Tibial artery (tissue), 4 donors: ENCODE data around the gene PRKAR1B.

ENCODE experiments used
- DNase-seq, 2 donors: peaks; one replicate each; pipeline ENCODE4 v3.0.0-alpha.2; 2019
- H3K27ac ChIP-seq, 2 donors: fragments of 200-600 bp; sonication (generic) in 1 of 2; 1 replicate in 1 of 2; 2 replicates in 1 of 2; pipeline ENCODE4 v1.5.1; 2018 to 2019; ENCODE audit warnings: mild to moderate bottlenecking in 1 of 2
- H3K27me3 ChIP-seq, 2 donors: fragments of 200-600 bp; sonication (generic) in 1 of 2; one replicate each; pipeline versions ENCODE4 v1.5.1 to v1.6.0; 2016 to 2019
- H3K36me3 ChIP-seq, 3 donors: fragments of 200-600 bp; sonication (generic) in 2 of 3; one replicate each; pipeline ENCODE4 v1.5.1; 2016 to 2019; ENCODE audit warnings: mild to moderate bottlenecking in 2 of 3
- H3K4me1 ChIP-seq, 4 donors: fragments of 200-600 bp; sonication (generic) in 2 of 4; 1 replicate in 3 of 4; 2 replicates in 1 of 4; pipeline ENCODE4 v1.5.1; 2016 to 2019
- H3K4me3 ChIP-seq, 2 donors: fragments of 200-600 bp; sonication (generic) in 1 of 2; 1 replicate in 1 of 2; 2 replicates in 1 of 2; pipeline ENCODE4 v1.5.1; 2018 to 2019; ENCODE audit warnings: mild to moderate bottlenecking in 2 of 2
- H3K9me3 ChIP-seq, 3 donors: fragments of 200-600 bp; sonication (generic) in 1 of 3; one replicate each; pipeline ENCODE4 v1.5.1; 2016 to 2019
- intact Hi-C: fragments of 100-400 bp; cut with DNase I; formaldehyde crosslinking; loops from one replicate; pipeline ENCODE4 v1.15.0; 2023; ENCODE audit warnings: low total_unique reads
- TF ChIP-seq, protein P1 (sequence below), 2 experiments: fragments of 200-600 bp in 1 of 2; fragments of 450-650 bp in 1 of 2; IDR thresholded peaks; one replicate each; pipeline ENCODE4 v1.5.1; 2017 to 2019; ENCODE audit warnings: antibody characterized with exemption in 2 of 2, mild to moderate bottlenecking in 1 of 2, moderate library complexity in 1 of 2

PRKAR1B gene

DNA sequence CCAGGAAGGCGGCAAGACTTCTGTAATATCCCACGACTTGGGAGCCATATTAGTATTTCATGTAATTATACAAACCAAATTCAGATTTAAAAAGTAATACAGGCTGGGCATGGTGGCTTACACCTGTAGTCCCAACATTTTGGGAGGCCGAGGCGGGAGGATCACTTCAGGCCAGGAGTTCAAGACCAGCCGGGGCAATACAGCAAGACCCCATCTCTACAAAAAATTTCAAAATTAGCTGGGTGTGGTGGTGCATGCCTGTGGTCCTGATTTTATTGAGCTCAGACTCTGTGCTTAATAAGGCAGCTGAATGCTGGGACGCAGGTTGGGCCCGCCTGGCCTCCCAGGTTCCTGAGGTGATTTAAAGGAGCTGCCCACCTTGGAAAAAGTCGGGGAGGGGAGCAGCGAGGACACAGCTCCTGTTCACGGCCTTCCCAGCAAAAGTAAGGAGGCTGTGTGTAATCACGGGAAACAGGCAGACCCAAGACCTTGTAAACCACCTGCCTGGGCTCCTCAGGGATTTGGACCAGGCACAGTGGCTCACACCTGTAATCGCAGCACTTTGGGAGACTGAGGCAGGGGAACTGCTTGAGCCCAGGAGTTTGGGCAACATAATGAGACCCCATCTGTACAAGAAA lies 93.6 kb downstream of the PRKAR1B start:
- TF ChIP-seq, protein P1, sequence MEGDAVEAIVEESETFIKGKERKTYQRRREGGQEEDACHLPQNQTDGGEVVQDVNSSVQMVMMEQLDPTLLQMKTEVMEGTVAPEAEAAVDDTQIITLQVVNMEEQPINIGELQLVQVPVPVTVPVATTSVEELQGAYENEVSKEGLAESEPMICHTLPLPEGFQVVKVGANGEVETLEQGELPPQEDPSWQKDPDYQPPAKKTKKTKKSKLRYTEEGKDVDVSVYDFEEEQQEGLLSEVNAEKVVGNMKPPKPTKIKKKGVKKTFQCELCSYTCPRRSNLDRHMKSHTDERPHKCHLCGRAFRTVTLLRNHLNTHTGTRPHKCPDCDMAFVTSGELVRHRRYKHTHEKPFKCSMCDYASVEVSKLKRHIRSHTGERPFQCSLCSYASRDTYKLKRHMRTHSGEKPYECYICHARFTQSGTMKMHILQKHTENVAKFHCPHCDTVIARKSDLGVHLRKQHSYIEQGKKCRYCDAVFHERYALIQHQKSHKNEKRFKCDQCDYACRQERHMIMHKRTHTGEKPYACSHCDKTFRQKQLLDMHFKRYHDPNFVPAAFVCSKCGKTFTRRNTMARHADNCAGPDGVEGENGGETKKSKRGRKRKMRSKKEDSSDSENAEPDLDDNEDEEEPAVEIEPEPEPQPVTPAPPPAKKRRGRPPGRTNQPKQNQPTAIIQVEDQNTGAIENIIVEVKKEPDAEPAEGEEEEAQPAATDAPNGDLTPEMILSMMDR (IDR thresholded peaks at IDR 0.05): no peak
- intact Hi-C loops: no loop called here
- Histone ChIP-seq H3K4me3 (no peak overlapping the region), H3K27ac (no peak overlapping the region), H3K36me3 (no peaks in the 10 kb centered on the region), H3K27me3 (no peaks in the 10 kb centered on the region), H3K9me3 (no peaks in the 10 kb centered on the region), H3K4me1 (no peaks in the 10 kb centered on the region)
- no peak for DNase-seq

DNA sequence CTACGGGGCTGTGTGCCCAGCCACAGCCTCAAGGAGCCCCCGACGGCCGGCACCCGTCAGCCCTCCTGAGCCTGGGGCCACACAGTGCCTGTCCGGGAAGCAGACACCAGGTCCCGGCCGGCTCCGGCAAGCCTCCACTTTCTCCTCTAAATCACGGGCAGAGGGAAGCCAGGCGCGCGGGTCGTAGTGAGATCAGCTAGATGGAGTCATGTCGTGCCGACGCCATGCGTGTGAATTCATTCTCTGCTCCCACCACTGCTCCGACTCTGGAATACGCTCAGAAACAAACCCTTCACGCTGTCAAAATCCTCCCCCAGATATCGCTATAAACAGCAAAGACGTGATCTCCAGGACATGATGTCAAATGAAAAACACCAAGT lies 94.3 kb downstream of the PRKAR1B start:
- Histone ChIP-seq H3K9me3 (no peaks in the 10 kb centered on the region), H3K27ac (no peak overlapping the region), H3K36me3 (no peaks in the 10 kb centered on the region), H3K4me3 (no peak overlapping the region), H3K4me1 (no peaks in the 10 kb centered on the region), H3K27me3 (no peaks in the 10 kb centered on the region)
- intact Hi-C loops: no loop called here
- DNase-seq: no peak
- TF ChIP-seq, protein P1 (IDR thresholded peaks at IDR 0.05): no peak

DNA sequence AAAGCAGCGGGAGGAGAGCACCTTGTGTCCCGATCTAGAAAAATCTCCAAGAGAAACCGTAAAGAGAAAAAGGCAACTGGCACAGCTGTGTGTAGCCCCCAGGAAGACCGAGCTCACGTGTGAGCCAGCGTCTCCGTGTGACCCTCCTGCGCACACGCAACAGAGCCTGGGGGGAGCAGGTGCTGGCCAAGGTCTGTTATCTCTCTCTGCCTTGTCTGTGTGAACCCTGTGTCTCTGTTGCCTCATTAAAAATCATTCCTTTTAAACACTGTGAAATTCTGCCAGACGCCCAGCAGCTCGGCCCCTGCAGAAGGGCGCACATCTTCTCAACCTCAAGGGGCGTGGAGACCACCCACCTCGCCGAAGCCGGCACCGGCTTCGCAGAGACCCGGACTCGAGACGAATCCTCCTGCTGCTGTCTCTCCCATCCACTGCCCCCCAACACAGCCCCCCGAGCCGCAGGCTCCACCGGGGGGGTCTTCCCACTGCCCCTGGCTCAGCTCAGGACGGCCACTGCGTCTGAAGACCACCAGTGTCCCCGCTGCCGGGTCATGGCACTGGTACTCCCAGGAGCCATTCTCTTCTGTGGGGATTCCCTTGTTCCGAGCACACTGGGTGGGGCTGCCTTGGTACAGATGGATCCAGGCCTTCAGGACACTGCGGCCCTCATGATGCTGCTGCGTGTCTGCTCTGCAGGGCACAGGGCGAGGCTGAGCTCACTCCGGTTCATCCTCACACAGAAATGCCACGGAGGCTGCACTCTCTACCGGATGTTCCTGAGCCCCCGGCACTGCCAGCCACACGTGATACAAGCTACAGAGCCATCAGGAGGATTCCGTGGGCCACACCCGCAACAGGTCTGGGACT lies 94.9 kb downstream of the PRKAR1B start:
- TF ChIP-seq, protein P1 (IDR thresholded peaks at IDR 0.05): no peak
- intact Hi-C loops: no loop called here
- H3K27ac ChIP-seq: no peak overlapping the region

DNA sequence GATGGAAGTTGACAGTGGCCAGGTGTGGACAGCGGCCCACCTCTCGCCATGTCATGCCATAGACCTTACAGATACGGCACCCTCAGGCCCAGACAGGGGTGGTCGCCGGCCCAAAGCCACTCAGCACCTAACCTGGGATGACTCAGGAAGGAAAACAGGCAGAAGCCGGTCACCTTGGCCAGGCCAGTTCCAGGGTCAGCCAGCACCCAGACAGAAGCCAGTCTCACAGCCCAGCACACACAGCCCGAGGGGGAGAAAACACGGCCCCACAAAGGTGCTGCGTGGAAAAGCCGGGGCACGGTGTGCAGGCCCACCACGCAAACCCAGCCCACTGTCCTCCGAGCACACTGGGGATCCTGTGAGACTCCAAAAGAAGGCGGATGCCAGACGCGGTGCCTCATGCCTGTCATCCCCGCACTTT lies 95.8 kb downstream of the PRKAR1B start:
- Histone ChIP-seq H3K27me3 (no peaks in the 10 kb centered on the region), H3K4me1 (no peaks in the 10 kb centered on the region), H3K9me3 (no peaks in the 10 kb centered on the region), H3K27ac (no peak overlapping the region), H3K36me3 (no peaks in the 10 kb centered on the region), H3K4me3 (no peak overlapping the region)
- TF ChIP-seq, protein P1 (IDR thresholded peaks at IDR 0.05): no peak
- no peak for DNase-seq
- intact Hi-C loops: no loop called here

More for the DNA sequence above, 94.9 kb downstream of the PRKAR1B start:
- Histone ChIP-seq H3K27me3 (no peaks in the 10 kb centered on the region), H3K4me3 (no peak overlapping the region), H3K9me3 (no peaks in the 10 kb centered on the region), H3K4me1 (no peaks in the 10 kb centered on the region), H3K36me3 (no peaks in the 10 kb centered on the region)
- DNase-seq: no peak

DNA sequence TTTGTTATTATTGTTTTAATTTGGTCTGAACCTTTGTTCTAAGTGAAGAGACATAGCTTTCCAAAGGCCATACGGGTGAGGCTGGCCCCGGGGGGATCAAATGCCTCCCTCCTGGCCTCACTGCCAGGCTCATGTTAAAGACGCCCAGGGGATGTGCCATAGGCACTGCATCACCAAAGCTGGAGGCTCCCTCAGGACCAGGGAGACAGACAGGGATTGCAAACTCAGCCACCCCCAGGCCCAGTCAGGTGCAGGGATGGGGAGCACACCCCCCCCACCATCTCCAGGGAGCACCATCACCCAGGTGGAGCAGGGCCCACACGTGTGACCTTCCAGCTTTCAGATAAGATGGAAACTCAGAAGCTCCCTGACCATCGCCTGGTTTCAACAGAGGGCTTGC lies 96.5 kb downstream of the PRKAR1B start:
- intact Hi-C loops: no loop called here
- H3K9me3 ChIP-seq: peaks cover 0 to 2% (median 1%) of the 10 kb centered on the region in 3 donors
- H3K27ac ChIP-seq: no peak overlapping the region
- no peaks in the 10 kb centered on the region for H3K4me1 ChIP-seq
- H3K27me3 ChIP-seq: no peaks in the 10 kb centered on the region
- TF ChIP-seq, protein P1 (IDR thresholded peaks at IDR 0.05): no peak
- no peak overlapping the region for H3K4me3 ChIP-seq
- H3K36me3 ChIP-seq: no peaks in the 10 kb centered on the region
- no peak for DNase-seq
